T-cell (primary cell): ENCODE results near the gene AP2A2. TPM values are rescaled to one million over a fixed set of nuclear protein-coding genes. Genes with fewer than 3 reads are reported as not detected.

Source experiments
- ATAC-seq, 4 experiments: fragments of 200-7000 bp in 3 of 4; fragments of 150-1000 bp in 1 of 4; cut with Tn5 transposase; replicated peaks in 1 of 4; 1 replicate in 3 of 4; 2 replicates in 1 of 4; pipeline ENCODE4 v1.10.0; 2021; ENCODE audit warnings: moderate library complexity in 3 of 4, mild to moderate bottlenecking in 2 of 4, moderate number of reproducible peaks in 1 of 4
- CTCF ChIA-PET, 2 donors: fragments of 300-600 bp; sonication (Branson Sonifier 250); formaldehyde crosslinking; loops; one replicate each; lab custom pipeline; 2022; ENCODE audit warnings: antibody characterized with exemption in 2 of 2; lab: Charles Lee
- POLR2A ChIA-PET, 2 donors: fragments of 300-600 bp; sonication (Branson Sonifier 250); formaldehyde crosslinking; loops; one replicate each; lab custom pipeline; 2022; ENCODE audit warnings: antibody characterized with exemption in 2 of 2; lab: Charles Lee
- DNase-seq, 35 experiments: peaks; one replicate each; pipeline versions ENCODE4 v3.0.0 to v3.0.0-alpha.2; 2013 to 2023
- H3K27ac ChIP-seq: one replicate; pipeline ENCODE4 v1.5.1; 2013; ENCODE audit warnings: low read length
- H3K27me3 ChIP-seq, 2 experiments: replicated peaks in 1 of 2; 1 replicate in 1 of 2; 2 replicates in 1 of 2; pipeline versions ENCODE4 v1.6.1 to v1.7.0; 2013; ENCODE audit warnings: low read length in 1 of 2, mixed read lengths in 1 of 2; ENCODE audit not compliant: control insufficient read depth in 2 of 2, insufficient read depth in 2 of 2; ENCODE audit errors: extremely low read depth in 1 of 2
- H3K36me3 ChIP-seq, 2 donors: 1 replicate in 1 of 2; 2 replicates in 1 of 2; pipeline versions ENCODE4 v1.6.1 to v1.7.0; 2013; ENCODE audit warnings: low read length in 1 of 2; ENCODE audit not compliant: control insufficient read depth in 2 of 2, insufficient read depth in 1 of 2; ENCODE audit errors: extremely low read depth in 1 of 2
- H3K4me1 ChIP-seq, 2 experiments: 1 replicate in 1 of 2; 2 replicates in 1 of 2; pipeline versions ENCODE4 v1.6.1 to v1.7.0; 2013; ENCODE audit warnings: low read length in 2 of 2, mixed read lengths in 1 of 2; ENCODE audit not compliant: insufficient read depth in 2 of 2, control insufficient read depth in 1 of 2; ENCODE audit errors: extremely low read depth in 1 of 2
- H3K4me3 ChIP-seq, 2 donors: 1 replicate in 1 of 2; 2 replicates in 1 of 2; pipeline versions ENCODE4 v1.5.1 to v1.7.0; 2013; ENCODE audit warnings: mild to moderate bottlenecking in 2 of 2, low read length in 1 of 2, moderate library complexity in 1 of 2; ENCODE audit not compliant: control insufficient read depth in 1 of 2; ENCODE audit errors: extremely low read depth in 1 of 2
- H3K9me3 ChIP-seq: 2 replicates; pipeline ENCODE4 v1.7.0; 2013
- H3K27ac Mint-ChIP-seq, 2 donors: one replicate each; pipeline ENCODE4 v1.8.0; 2020 to 2021; ENCODE audit warnings: mild to moderate bottlenecking in 2 of 2, mixed read lengths in 2 of 2
- H3K27me3 Mint-ChIP-seq, 2 donors: one replicate each; pipeline ENCODE4 v1.8.0; 2021 to 2022; ENCODE audit warnings: mixed read lengths in 2 of 2
- H3K36me3 Mint-ChIP-seq: one replicate; pipeline ENCODE4 v1.8.0; 2021; ENCODE audit warnings: mixed read lengths
- H3K4me1 Mint-ChIP-seq, 3 donors: one replicate each; pipeline ENCODE4 v1.8.0; 2020 to 2022; ENCODE audit warnings: mixed read lengths in 3 of 3, mild to moderate bottlenecking in 1 of 3
- H3K4me3 Mint-ChIP-seq, 3 donors: one replicate each; pipeline ENCODE4 v1.8.0; 2020 to 2022; ENCODE audit warnings: mild to moderate bottlenecking in 3 of 3, mixed read lengths in 3 of 3, moderate library complexity in 3 of 3
- H3K9me3 Mint-ChIP-seq, 3 donors: one replicate each; pipeline ENCODE4 v1.8.0; 2020 to 2022; ENCODE audit warnings: mixed read lengths in 3 of 3
- WGBS: methylation state at CpG from one replicate; pipeline ENCODE4 v1.1.5; 2013; ENCODE audit warnings: missing lambda C conversion rate; ENCODE audit not compliant: insufficient coverage; 5-methylcytosine and 5-hydroxymethylcytosine counted together
- total RNA-seq, 35 experiments: library from RNA in 6 of 35; stranded (reverse) in 6 of 35; fragments of 120-200 nt in 1 of 35; gene quantifications; one replicate each; pipeline versions ENCODE4 v1.2.1 to v1.2.4 and lab custom pipeline; 2013 to 2026

The AP2A2 gene
- total RNA-seq, 5 donors from 2014 or later (not counting 1 experiment from before 2014, with no cell fraction given), result 59.6 to 85.3 (median 70.8) TPM

DNA sequence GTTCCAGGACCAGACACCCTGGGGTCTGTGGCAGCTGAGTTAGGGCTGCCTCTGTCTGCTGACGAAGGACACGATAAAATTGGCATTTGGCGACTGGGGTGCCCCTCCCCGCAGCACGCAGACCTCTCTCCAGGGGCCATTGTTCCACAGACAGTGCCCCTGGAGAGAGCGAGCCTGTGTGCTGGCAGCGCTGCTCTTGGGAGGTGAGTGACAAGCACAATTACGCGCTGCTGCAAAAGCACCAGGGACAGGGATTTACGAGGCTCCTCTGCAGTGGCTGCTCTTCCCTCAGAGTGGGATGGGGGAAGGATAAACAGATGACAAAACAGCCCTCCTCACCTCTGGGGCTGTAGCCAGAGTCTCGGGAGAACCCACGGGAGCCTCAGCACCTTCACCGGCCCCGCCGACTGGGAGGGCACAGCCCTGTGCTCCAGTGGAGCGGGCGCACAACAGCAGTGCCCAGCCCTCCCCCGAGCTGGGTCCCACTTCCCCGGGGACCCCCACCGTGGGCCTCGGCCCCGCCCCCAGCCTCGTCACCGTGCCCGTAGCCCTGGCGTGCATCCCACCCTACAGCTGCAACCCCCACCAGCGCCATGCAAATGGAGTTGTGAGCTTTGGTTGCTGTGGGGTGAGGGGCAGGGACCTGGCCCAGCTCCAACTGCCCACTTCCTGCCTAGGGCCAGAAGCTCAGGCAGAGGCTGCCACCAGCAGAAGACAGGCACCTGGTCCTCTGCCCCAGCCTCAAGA is 34.7 kb upstream of the AP2A2 start:
- Mint-ChIP-seq H3K27ac (no peak overlapping the region), H3K9me3 (no peaks in the 10 kb centered on the region), H3K36me3 (peaks cover 9% of the 10 kb centered on the region), H3K4me1 (no peaks in the 10 kb centered on the region), H3K27me3 (no peaks in the 10 kb centered on the region), H3K4me3 (no peak overlapping the region)
- ChIA-PET CTCF (no interaction called here), POLR2A (no interaction called here)
- no peak for ATAC-seq
- H3K4me3 ChIP-seq, result no peak overlapping the region
- H3K9me3 ChIP-seq, result no peaks in the 10 kb centered on the region
- no peaks in the 10 kb centered on the region for H3K4me1 ChIP-seq
- H3K27me3 ChIP-seq, result no peaks in the 10 kb centered on the region
- no peak for DNase-seq
- no peak overlapping the region for H3K27ac ChIP-seq
- H3K36me3 ChIP-seq, result peaks cover 0 to 4% of the 10 kb centered on the region in 2 donors
- 83% methylated on average over 5 of the region's 27 CpGs for WGBS

GRCh38 chr11:893008-893654 is 32.5 kb upstream of the AP2A2 start:
- H3K27ac Mint-ChIP-seq, result no peak overlapping the region
- H3K27me3 ChIP-seq, result no peaks in the 10 kb centered on the region
- no peaks in the 10 kb centered on the region for H3K9me3 Mint-ChIP-seq
- DNase-seq, result no peak
- H3K4me1 ChIP-seq, result no peaks in the 10 kb centered on the region
- H3K36me3 ChIP-seq, result peaks cover 0 to under 1% of the 10 kb centered on the region in 2 donors
- CTCF ChIA-PET, result no interaction called here
- H3K27me3 Mint-ChIP-seq, result no peaks in the 10 kb centered on the region
- POLR2A ChIA-PET, result no interaction called here
- WGBS, result 91% methylated on average over 4 of the region's 13 CpGs
- H3K4me3 Mint-ChIP-seq, result no peak overlapping the region
- no peak overlapping the region for H3K4me3 ChIP-seq
- H3K36me3 Mint-ChIP-seq, result peaks cover 3% of the 10 kb centered on the region
- ATAC-seq, result no peak
- H3K9me3 ChIP-seq, result no peaks in the 10 kb centered on the region
- H3K4me1 Mint-ChIP-seq, result no peaks in the 10 kb centered on the region
- no peak overlapping the region for H3K27ac ChIP-seq

GRCh38 chr11:894575-895201 is 31.0 kb upstream of the AP2A2 start:
- Histone ChIP-seq H3K4me1 (no peaks in the 10 kb centered on the region), H3K4me3 (no peak overlapping the region), H3K27me3 (no peaks in the 10 kb centered on the region), H3K36me3 (peaks cover 14 to 15% of the 10 kb centered on the region in 2 donors), H3K27ac (no peak overlapping the region), H3K9me3 (no peaks in the 10 kb centered on the region)
- DNase-seq (no peak), ATAC-seq (no peak)
- H3K27ac Mint-ChIP-seq, result no peak overlapping the region
- ChIA-PET POLR2A (no interaction called here), CTCF (no interaction called here)
- H3K4me1 Mint-ChIP-seq, result no peaks in the 10 kb centered on the region
- no peaks in the 10 kb centered on the region for H3K36me3 Mint-ChIP-seq
- no peaks in the 10 kb centered on the region for H3K27me3 Mint-ChIP-seq
- no peaks in the 10 kb centered on the region for H3K9me3 Mint-ChIP-seq
- WGBS, result 91% methylated on average over 11 of the region's 12 CpGs
- no peak overlapping the region for H3K4me3 Mint-ChIP-seq

GRCh38 chr11:895331-896110 is 30.1 kb upstream of the AP2A2 start:
- DNase-seq (no peak), ATAC-seq (no peak)
- Histone ChIP-seq H3K27me3 (no peaks in the 10 kb centered on the region), H3K36me3 (peaks cover 23% of the 10 kb centered on the region in 2 donors), H3K4me1 (no peaks in the 10 kb centered on the region), H3K4me3 (no peak overlapping the region), H3K9me3 (no peaks in the 10 kb centered on the region), H3K27ac (no peak overlapping the region)
- no peaks in the 10 kb centered on the region for H3K27me3 Mint-ChIP-seq
- ChIA-PET CTCF (no interaction called here), POLR2A (no interaction called here)
- H3K36me3 Mint-ChIP-seq, result peaks cover 3% of the 10 kb centered on the region
- no peaks in the 10 kb centered on the region for H3K9me3 Mint-ChIP-seq
- no peak overlapping the region for H3K4me3 Mint-ChIP-seq
- no peak overlapping the region for H3K27ac Mint-ChIP-seq
- no peaks in the 10 kb centered on the region for H3K4me1 Mint-ChIP-seq
- 87% methylated on average over 23 of the region's 26 CpGs for WGBS

- H3K9me3 ChIP-seq, result no peaks in the 10 kb centered on the region
- H3K27ac ChIP-seq, result no peak overlapping the region
- Mint-ChIP-seq H3K36me3 (peaks cover 15% of the 10 kb centered on the region), H3K27ac (no peak overlapping the region), H3K9me3 (no peaks in the 10 kb centered on the region), H3K27me3 (no peaks in the 10 kb centered on the region), H3K4me3 (no peak overlapping the region), H3K4me1 (peaks cover 0 to 7% (median 3%) of the 10 kb centered on the region in 3 donors)
- peaks cover 25 to 36% of the 10 kb centered on the region in 2 donors for H3K36me3 ChIP-seq
- no peak for DNase-seq
- ChIA-PET CTCF (no interaction called here), POLR2A (no interaction called here)
- ATAC-seq, result no peak
- WGBS, result 97% methylated on average over 14 of the region's 17 CpGs
- no peaks in the 10 kb centered on the region for H3K4me1 ChIP-seq
- H3K27me3 ChIP-seq, result no peaks in the 10 kb centered on the region
- no peak overlapping the region for H3K4me3 ChIP-seq
Observed at GRCh38 chr11:897253-898142, 28.2 kb upstream of the AP2A2 start.
